ENCODE results near the gene RPL3. TPM values are rescaled to one million over a fixed set of nuclear protein-coding genes. Genes with fewer than 3 reads are reported as not detected.
A peak's percentile ranks its signal among the peaks of the same experiment; 100 is the strongest.

Gene RPL3
- total RNA-seq, 1 donor from 2014 or later: 3,143 TPM

- DNase-seq: peak; percentile 32
Measured at GRCh38 chr22:39317084-39317774, 2.2 kb downstream of the RPL3 start.

GRCh38 chr22:39316440-39317083, 2.9 kb downstream of the RPL3 start:
- peak; percentile 95 for DNase-seq

DNA sequence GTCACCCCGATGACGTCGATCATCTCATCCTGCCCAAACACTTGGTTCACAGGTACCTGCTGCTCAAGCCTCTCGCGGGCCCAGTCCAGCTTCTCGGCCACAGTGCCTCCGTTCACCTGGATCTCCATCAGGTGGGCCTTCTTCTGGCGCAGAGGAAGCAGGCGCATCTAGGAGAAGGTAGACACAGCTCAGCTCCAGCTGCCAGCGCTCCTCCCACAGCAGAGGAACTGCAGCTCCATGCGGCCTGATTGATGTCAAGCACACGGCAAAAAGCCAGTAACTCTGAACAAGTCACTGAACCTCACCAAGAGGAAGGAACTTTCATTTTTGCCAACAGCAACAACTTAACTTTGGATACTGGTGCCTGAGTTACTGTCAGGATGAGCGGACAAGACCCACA, 4.0 kb downstream of the RPL3 start:
- no peak for DNase-seq

DNA sequence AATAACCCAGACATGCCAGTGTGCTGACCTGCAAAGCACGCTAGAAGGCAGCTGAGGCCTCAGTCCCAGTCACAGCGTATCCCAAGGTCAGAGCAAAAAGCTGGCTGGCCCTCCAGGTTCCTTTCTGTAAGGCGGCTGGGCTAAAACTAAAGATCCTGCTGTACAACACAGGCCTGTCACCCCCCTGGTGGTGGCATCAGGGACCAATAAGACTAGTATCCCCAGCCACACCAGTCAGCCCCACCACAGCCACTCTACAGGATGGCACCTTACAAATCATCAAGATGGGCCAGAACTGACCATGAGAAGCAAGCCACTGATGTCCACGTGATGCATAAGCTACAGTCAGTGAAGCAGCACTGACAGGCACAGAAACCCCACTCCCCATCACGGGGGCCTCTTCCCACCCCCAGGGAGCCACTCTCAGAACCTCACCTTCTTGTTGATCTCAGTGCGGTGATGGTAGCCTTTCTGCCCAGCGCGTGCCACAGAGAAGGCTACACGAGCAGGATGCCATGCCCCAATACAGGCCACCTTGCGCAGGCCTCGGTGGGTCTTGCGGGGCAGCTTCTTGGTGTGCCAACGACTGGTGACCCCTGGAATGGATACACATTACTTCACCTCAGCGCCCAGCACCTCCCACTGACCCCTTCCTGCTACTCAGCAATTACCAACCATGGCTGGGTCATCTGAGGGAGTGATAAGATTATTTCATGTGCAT, 5.0 kb downstream of the RPL3 start:
- DNase-seq: peak; percentile 46

DNA sequence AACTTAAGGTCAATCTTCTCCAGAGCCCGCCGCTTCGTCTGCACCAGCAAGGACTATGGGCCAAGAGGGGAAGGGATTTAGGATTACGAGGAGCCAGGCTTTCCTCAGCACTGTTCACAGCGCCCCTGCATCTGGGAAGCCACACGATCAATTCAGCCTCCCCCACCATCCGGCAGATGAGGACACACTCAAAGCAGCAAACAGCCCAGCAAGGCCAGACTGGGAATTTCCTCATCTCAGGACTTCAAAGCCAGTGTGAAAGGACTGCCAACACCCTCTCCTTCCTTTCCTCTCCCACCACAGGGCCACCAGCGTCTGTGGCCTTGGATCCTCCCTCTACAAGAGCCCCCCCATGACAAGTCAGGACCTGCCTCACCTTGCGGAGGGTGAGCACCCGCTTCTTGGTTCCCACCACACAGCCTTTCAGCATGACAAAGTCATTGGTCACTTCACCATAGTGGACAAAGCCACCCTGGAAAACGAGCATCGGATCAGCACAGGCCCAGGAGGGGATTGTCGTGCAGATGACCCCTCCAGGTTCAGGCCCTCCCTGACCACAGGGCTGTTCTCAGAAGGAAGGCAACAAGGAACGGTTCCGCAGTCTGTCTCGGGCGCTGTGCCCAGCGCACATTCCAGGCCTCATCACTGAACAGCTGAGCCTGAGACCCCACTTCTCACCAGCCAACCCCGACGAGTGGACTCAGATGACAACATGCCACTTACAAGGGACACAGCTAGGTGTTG, 6.0 kb downstream of the RPL3 start:
- no peak for DNase-seq

- DNase-seq: no peak
Measured at GRCh38 chr22:39312410-39312809, 7.0 kb downstream of the RPL3 start.

DNA sequence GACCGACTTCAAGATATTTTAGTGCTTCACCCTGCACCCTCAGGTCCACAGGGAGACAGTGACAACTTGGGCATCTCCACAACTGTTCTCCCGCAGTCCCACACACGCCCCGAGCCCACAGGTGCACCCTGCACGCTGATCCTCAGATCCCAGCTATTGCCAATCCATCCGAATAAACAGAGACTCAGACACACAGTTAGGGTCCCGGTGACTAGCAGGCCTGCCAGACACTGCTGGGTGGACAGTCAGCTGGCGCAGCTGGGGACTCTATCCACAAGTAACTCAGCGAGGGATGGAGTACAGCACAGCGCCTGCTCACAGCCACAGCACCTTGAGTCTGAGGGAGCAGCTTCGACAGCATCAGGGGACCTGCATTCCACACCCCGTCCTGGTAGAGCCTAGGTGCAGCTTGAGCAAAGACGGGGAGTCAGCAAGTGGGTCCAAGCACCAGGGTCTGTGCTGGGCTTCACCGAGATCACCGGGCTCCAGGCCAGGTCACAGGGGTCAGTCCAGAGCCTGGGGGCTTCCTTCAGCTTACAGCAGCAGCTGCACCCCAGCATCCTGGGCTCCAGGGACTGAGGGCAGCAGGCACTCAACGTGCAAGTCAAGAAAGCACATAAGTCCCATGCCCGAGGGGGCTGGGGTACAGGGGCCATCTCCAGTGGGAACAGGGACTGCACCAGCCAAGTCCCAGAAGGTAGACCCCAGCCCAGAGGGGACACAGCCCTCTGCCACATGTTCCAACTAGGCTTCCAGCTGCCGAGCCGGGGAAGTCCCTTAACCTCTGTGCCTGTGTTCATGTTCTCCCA, 7.6 kb downstream of the RPL3 start:
- no peak for DNase-seq

DNA sequence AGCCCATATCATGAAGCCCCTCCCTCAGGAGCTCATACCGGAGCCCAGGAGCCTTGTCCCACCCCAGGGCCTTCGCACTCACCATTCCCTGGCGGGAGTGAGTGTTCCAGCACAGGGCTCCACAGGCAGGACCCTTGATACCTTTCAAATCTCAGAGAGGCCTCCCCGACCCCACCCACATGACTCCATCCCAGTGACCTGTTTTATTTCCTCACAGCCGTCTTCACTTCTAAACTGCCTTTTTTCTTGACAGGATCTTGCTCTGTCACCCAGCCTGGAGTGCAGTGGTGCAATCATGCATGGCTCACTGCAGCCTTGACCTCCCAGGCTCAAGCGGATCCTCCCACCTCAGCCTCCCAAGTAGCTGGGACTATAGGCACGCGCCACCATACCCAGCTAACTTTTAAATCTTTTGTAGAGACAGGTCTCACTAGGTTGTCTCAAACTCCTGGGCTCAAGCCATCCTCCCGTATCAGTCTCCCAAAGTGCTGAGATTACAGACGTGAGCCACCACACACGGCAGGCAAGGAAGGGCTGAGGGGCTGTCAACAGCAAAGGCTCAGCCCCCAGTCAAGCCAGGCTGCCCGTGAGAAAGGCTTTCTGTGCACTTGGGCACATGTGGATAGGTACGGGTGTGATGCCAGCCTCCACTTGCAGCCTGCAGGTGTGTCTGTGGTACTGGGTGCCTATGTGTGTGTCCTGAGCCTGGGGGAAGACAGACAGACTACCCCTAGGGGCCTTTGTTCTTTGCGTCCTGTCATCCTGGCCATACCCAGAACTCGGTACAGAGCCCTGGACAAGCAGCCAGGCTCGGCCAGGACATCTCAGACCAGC, 9.3 kb downstream of the RPL3 start:
- no peak for DNase-seq

GRCh38 chr22:39309364-39309861, 10.0 kb downstream of the RPL3 start:
- DNase-seq: no peak

DNA sequence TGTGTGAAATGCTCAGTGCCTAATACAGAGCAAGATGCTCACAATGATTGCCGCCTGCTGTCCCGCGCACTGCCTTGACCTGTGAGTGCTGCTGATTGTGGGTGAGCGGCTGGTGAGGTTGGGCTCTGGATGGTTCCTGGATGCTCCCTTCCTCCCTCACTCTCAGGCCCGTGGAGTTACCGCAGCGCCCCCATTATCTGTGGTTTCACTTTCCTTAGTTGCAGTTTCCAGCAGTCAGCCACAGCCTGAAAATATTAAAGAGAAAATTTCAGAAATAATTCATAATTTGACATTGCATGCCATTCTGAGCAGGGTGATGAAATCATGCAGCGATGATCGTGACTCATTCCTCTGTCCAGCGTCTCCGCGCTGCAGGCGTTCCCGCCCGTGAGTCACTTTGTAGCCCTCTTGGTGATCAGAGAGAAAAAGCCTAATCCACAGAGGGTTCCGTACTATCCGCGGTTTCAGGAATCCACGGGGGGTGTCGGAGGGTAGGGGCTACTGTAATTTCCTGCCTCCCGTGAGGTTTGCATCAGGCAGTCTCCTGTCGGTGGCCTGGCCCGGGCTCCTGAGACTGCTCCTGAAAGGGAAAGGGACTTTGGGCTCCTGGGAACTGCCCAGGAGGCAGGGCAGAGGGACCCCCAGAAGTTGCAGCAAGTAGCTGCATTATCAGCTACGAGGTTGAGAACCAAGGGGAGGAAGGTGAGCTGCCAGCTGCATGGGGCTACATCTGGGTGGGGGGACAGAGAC, 10.6 kb downstream of the RPL3 start:
- peak; percentile 92 for DNase-seq

DNA sequence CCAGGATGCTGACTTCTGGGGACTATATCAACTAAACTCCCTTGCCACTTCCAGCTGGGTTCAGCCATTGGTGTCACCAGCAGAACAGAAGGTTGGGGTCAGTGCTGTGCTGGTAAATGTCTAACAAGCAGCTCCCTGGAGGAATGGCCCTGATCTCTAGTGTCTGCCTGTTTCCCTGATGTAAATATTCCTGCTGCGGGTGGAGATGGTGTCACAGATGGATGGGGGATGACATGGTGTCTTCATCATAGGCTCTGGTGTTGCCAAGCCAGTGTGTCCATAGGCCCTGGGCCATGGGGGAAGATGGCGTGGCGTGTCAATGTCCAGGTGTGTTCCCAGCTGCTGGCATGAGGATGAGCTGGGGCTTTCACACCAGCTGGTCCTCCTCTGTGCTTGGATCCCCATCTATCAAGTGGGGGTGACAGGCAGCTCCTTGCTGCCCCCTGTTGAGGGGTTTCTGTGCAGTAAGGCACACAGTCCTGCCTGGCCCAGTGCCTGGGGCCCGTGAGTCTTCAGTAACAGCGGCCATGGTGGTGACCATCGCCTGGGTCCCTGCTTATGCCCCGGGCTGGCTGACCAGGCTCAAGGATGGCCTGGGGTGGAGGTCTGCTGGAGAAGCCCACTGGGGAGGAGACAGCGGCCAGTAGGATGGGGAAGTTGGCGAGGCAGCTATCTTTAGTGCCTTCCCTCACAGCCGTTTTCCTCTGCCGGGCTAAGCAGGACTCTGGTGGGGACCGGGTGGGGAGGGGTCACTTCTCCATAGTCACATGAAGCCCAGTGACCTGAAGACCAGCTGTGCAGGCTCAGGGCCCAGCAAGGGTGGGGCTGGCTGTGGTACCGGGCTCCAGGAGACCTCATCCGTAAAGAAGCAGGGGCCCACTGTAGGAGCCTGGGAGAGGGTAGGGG, 12.7 kb downstream of the RPL3 start:
- peak; percentile 84 for DNase-seq

GRCh38 chr22:39303892-39304671, 15.3 kb downstream of the RPL3 start:
- no peak for DNase-seq

DNA sequence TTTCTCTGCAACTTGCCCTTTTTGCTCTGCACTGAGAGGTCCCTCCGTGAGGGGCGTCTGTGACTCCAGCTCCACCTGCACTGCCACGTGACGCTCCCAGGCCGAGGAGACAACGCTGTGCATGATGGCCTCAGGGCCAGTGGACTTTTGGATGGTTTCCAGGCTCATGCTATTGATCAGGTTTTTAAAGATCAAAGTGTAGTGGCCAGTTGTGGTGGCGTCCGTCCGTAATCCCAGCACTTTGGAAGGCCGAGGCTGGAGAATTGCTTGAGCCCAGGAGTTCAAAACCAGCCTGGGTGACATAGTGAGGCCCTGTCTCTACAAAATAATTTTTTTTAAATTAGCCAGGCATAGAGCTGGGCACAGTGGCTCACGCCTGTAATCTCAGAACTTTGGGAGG, 16.1 kb downstream of the RPL3 start:
- DNase-seq: no peak

- DNase-seq: no peak
Measured at GRCh38 chr22:39302431-39302960, 16.9 kb downstream of the RPL3 start.

- no peak for DNase-seq
Measured at GRCh38 chr22:39301926-39302325, 17.5 kb downstream of the RPL3 start.

- DNase-seq: no peak
Measured at GRCh38 chr22:39301108-39301507, 18.3 kb downstream of the RPL3 start.

GRCh38 chr22:39300186-39300830, 19.1 kb downstream of the RPL3 start:
- DNase-seq: no peak

- no peak for DNase-seq
Measured at GRCh38 chr22:39299829-39300178, 19.6 kb downstream of the RPL3 start.
